CD4-positive, alpha-beta T cell treated with Interleukin-4 for 4 hours (primary cell): ENCODE measurements around the gene EDC3.

Source experiments
- DNase-seq: peaks from one replicate; pipeline ENCODE4 v3.0.0-alpha.2; 2020

EDC3 gene

GRCh38 chr15:74621936-74622335, 73.9 kb downstream of the EDC3 start:
- no peak for DNase-seq

DNA sequence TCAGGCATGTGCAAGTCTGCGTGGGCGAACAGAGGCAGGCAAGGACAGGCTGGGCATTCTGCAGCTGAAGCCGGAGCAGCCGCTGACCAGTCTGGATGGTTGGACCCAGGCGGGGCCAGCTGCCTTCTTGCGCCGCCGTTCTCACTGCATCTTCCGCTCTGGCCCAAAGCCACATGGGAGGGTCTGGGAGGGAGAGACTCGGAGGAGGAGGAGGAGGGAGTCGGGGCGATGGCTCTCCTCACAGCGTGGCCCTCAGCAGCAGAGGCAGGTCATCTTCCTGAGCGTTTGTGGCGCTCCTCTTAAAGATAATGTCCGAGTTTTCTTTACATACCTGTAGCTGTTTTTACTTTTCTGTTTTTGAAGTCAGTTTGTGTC, 74.3 kb downstream of the EDC3 start:
- DNase-seq = no peak

DNA sequence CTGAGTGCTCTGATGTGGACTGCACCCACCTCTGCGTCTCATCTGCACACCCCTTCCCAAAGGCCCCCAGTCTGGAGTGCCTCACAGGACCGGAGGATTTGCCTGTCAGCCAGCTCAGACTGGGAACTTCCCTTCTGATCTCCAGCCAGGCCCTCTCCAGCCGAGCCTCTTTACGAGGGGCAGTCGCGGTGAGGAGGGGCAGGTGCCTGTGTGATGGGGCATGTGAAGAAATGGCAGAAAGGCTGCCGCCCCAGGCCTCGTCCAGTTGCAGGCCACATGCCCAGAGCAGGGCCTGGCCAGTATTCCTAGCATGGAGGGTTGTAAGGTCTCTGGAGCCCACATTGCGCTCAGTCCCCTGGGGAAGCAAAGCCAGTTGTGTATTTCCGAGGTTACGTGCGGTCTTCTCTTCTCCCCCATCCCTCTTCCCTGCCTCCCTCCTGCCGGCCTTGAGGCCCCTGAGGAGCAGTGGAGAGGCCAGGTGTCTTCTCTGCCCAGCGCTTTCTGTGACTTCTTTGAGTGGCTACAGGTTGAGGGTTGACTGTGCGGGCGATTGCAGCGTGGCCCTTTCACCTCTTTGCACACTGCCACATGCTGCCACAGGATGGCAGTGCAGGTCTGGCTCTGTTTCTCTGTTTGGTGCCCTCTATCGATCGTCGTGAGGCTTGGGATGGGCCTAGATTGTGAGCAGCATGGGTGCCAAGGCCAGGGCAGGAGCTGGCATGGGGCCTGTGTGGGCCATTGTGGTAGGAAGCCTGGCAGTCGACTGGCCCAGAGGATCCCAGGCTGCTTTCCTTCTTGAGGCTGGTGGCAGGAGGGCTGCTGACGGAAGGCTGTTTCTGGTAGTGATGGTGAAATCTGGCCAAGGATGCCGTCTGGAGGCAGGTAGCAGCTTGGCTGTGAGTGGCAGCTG, 74.9 kb downstream of the EDC3 start:
- peak; percentile 77 for DNase-seq

GRCh38 chr15:74619916-74620635, 75.7 kb downstream of the EDC3 start:
- no peak for DNase-seq

DNA sequence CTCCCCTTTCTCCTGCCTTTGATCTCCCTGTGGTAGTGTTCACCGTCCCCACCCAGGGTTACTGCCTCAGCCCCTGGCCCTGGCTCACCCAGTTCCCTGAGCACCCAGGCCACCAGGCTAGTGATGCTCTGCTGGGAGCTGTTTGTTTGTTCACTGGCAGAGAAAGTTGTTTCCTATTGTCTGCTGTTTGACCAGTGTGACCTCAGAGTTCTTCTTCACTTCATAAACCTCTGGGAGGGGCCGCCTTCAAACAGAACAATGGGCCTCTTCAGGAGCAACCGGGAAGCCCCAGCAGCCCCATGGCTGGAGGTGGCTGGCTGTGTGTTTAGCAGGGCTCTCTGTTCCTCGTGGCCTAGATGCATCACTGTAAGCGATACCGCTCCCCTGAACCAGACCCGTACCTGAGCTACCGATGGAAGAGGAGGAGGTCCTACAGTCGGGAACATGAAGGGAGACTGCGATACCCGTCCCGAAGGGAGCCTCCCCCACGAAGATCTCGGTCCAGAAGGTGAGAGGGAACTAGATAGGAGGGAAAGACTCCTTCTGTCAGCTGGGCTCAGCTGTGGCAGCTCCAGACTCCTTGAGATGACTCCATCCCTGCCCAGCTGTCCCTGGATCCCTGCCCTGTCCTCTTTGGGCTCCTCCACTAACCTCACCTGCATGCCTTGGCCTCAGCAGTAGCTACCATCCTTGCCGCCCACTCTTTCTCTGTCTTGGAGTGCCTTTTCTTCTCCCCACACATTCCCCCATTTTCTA, 76.8 kb downstream of the EDC3 start:
- DNase-seq = no peak

GRCh38 chr15:74616996-74617395, 78.8 kb downstream of the EDC3 start:
- no peak for DNase-seq

DNA sequence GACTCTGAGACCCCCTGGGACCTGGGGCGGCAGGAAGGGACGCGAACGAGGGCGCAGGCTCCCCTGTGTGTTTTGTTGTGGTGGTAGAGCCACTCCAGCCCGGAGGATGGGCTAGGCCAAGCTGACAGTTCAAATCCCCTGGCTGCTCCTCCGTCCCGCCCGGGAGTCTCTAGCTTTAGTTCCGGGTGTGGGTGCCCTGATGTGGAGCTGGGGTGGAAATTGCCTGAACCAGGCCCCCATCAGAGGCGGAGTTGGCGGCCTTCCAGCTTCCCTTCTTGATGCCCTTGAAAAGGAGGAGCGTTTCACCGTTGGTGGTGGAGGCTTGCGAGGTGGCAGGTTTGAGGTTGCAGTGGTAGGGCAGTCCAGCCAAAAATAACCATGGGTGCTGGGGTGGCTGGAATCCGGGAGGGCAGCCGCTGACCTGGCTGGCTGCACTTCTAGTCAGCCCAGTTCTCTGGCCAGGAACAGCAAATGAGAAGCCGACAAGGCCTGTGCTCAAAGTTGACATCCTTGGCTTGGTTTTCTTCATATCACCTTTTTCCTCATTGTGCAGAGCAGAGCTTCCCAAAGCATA, 79.4 kb downstream of the EDC3 start:
- peak; percentile 61 for DNase-seq

DNA sequence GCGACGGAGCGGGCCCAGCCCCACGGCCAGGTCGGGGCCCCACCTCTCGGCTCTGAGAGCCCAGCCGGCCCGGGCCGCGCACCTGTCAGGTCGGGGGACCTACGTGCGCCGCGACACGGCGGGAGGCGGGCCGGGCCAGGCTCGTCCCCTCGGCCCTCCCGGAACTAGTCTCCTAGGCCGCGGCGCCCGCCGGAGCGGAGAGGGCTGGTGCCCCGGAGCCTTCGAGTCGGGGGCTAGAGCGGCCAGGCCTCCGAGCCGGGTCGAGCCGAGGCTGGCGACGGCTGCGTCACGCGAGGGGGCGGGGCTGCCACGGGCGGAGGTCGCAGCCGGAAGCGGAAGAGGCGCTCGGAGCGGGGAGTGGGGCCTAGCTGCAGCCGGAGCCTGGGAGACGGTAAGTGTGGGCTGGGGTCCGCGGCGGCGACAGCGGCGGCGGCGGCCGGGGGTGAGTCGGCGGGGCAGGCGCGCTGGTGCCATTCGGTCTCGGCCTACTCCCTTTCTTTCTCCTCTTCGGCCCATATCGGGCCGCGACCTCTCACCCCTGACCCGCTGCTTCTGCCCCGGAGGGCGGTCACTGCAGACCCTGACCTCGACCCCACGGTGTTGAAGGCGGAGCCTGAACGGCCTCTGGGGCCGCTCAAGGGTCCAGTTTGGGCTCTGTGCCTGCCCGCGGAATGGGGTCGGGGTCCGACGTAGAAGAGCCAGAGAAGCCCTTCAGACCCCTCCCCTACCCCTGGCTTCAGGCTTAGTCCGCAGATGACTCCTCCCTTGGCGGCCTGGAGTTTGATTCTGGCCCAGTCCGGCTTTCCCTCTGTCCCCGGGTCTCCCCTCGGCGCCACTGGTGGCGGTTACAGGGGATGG, 80.1 kb downstream of the EDC3 start, which contains the start of gene CLK3:
Gene CLK3, plus strand, starts transcription at position 329 of the 858 bp plus-strand sequence. CDS start 3,361 bp downstream, outside the sequence.
- peak; percentile 95 for DNase-seq

DNA sequence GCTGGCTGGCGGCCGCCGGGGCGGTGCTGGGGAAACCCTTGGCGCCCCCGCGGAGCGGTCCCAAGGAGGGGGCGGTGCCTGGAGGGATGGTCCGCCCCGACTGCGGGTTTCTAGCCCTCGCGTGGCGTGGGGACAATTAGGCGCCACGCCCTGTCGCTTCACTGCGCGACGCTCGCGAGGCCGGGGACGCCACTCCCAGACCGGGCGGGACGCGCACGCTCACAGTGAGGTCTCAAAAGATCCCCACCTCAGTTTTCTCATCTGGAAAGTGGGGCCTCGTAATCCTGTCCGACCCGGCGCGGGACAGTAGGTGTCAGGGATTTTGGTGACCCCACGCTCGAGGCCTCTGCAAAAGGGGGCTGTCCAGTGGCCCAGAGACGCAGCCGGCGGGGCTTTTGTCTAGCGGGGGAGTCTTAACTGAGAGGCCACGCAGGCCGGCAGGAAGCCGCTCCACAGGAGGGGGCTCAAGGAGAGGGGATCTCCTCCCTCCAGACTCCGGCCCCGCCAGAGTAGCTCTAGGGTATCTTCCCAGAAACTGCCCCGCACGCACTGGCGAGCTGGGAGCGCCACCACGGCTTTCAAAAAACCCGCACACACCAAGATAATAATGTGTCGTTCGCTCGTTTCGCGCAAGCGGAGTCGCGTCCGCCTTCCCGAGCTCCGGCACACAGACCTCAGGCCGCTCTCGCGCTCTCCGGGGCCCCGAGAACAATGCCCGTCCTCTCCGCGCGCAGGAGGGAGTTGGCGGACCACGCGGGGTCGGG, 80.9 kb downstream of the EDC3 start:
- peak; percentile 93 for DNase-seq

DNA sequence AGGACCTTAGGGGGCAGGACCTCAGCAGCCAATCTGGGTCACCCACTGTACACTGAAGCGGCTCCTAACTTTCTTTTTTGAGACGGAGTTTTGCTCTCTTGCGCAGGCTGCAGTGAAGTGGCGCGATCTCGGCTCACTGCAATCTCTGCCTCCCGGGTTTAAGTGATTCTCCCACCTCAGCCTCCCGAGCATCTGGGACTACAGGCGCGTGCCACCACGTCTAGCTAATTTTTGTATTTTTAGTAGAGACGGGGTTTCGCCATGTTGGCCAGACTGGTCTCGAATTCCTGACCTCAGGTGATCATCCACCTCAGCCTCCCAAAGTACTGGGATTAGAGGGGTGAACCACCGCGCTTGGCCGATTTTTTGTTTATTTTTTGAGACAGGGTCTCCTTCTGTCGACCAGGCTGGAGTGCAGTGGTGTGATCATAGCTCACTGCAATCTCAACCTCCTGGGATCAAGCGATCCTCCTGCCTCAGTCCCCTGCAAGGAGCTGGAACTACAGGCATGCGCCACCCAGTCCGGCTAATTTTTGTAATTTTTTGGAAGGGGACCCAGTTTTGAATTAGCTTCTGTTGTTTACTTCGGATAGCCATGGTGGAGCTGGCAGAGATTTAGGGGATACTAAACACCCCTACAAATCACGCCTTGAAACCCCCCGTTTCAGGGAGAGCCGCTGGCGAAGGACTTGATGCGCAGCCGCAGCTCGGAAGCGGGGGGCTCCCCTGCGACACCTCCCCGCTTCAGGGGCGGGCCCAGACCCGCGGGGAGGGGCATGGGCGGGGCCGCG, 81.7 kb downstream of the EDC3 start:
- DNase-seq = no peak

DNA sequence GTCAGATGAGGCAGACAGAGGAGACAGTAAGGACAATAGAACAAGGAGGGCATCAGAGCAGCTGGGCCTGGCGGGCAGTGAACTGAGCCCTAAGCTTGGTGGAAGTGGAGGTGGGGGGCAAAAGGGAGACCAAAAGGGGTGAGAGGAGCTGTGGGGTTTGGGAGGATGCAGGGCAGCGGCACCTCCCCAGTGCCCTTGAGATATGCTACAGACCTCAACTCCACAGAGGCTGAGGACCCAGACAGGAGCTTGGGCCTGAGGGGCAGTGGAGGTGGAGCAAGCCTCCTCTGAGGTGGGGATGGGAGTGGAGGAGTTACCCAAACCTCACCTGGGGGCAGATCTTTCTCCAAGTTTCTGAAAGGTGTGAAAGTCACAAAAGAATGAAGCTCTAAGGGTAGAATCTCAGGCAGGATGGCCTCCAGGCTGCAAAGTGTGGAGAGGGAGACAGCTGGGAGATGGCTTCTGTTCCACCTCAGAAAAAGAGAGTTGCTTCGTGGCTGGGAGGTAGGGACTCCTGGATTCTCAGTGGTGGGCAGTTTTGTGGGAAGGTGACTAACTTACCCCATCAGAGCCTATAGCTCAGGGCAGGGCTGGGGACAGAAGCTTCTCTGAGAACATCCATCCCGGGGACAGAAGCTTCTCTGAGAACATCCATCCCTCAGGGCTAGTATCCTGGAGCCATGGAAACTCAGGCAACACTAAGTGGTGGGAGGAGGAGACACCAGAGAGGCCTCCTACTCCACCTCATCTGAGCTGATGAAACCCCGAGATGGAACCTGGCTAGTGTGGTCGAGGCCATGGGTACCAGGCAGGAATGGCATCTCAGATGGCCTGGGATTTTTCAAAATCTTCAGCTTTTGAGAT, 82.5 kb downstream of the EDC3 start:
- no peak for DNase-seq

GRCh38 chr15:74612677-74613076, 83.1 kb downstream of the EDC3 start:
- no peak for DNase-seq

GRCh38 chr15:74611834-74612233, 84.0 kb downstream of the EDC3 start:
- DNase-seq = no peak

DNA sequence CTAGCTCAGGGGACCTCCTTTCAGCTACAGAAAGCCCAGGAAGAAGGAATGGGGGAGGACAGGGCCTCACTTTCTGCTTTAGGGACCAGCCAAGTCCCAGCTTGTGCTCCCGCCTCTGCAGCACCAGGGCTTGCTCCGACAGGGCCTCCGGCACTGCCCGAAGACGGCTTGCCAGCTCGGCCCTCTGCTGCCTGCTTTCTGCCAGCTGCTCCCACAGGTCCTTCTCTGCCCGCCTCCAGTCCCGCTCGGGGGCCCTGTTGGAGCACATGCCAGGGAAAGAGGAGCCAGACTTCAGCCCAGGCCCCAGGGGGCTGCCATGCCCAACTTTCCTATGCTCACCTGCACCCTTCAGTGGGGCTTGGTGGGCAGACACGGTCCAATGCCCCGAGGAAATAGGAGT, 84.5 kb downstream of the EDC3 start:
- DNase-seq = no peak

- DNase-seq = no peak
These were observed 85.4 kb downstream of the EDC3 start for GRCh38 chr15:74610302-74610951.

DNA sequence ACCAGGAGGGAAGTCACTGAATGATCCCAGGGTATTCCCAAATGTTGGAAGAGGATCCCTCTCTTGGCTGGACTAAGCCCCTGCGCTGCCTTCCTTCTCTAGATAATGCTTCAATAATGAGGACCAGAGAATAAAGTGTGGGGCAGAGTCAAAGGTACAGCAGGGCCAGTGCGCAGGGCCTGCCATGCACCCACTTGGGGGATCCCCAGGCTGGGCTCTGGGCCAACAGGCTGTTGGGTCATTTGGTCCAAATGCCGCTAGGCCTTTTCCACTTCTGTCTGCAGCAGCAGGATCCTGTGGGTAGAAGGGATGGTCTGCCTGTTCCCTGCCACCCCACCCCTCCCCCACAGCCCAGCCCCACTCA, 85.9 kb downstream of the EDC3 start:
- no peak for DNase-seq

- no peak for DNase-seq
These were observed 87.0 kb downstream of the EDC3 start for GRCh38 chr15:74608786-74609185.

DNA sequence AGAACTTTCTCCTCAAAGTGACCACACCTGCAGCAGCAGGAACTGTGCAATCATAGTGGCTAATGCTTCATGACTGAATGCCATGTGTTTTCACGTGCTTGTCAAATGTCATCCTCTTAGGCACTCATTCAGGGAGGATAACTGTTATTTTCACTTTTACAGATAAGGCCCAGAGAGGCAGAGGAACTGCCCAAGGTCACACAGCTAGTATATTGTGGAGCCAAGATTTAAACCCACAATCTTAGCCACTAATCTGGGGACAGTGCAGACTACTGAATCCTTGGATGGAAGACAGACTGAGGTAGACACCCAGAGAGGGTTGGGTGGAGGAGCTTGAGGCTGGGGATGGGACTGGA, 90.1 kb downstream of the EDC3 start:
- DNase-seq = no peak
